Bladder microvascular endothelial cell (primary cell): ENCODE data around the gene MAP3K21. TPM values are rescaled to one million over a fixed set of nuclear protein-coding genes. Genes with fewer than 3 reads are reported as not detected.

ENCODE experiments used
- total RNA-seq: library from RNA; depleted of rRNA; stranded (reverse); fragments of >200 nt; gene quantifications from 2 replicates; pipeline ENCODE4 v1.2.3, GENCODE V29; 2014

MAP3K21 gene
- 0.16 and 2.3 TPM in 2 replicates for total RNA-seq

DNA sequence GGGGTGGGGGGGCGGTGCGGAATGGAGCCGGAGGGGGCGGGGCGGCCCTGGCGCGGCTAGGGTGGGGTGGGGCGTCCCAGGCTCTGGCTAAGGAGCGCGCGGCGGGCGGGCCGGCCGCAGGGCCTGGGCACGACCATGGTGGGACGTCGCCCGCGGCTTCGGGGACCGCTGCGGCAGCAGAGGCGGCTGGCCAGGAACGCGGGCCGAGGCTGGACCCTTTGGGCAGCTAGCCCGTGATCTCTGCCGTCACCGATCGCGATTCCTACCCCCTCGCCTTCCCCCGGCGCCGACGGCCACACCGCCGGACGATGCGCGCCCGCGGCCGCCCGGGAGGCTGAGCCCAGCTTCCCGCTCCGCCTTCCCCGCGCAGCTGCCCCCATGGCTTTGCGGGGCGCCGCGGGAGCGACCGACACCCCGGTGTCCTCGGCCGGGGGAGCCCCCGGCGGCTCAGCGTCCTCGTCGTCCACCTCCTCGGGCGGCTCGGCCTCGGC, at the start of gene MAP3K21:
Gene MAP3K21, plus strand, starts transcription at position 74 of the 491 bp plus-strand sequence. Its CDS starts 305 bp downstream, at position 379.

DNA sequence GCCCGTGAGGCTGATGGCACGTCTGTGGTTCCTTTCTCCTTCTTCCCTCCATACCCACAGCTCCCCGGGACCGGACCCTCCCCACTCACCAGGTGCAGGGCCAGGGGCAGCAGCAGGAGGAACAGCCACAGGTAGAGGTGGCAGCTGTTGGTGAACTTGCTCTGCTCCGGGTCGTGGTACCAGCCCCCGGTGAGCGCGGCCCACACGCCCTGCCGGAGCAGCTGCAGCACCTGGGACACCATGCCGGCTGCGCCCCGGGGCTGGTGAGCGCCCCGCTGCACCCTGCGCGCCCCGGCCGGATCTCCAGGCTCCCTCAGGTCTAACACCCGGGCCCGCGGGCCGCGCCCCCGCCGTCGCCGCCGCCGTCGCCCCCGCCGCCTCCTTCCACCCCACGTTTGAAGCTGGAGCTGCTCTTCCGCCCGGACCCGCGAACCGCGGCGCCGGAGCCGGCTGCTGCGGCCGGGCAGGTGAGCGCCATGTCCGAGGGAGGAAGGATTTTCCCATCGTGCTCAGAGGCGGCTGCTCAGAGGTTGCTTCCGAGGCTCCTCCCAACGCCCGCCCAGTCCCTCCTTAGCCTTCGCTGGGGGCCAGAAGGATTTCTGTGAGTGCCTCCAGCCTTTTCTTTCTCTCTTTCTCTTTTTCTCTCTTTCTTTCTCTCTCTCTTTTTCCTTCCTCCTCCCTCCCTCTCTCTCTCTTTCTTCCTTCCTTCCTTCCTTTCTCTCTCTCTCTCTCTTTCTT, 32.1 kb upstream of the MAP3K21 start, which contains the start of gene PCNX2:
Gene PCNX2, minus strand, starts transcription at position 489 of the 738 bp plus-strand sequence. Its CDS starts 247 bp downstream, at position 242.

Other genes starting within 250 kb of the MAP3K21 start
- 2.3 and 5.0 TPM in 2 replicates for gene PCNX2, start 32.0 kb upstream of the MAP3K21 start, total RNA-seq